Activated naive CD4-positive, alpha-beta T cell treated with Interleukin-2 at 50 U/mL for 16 hours (primary cell): ENCODE results near the gene RCVRN.

Experiments
- DNase-seq: peaks from one replicate; pipeline ENCODE4 v3.0.0-alpha.2; 2020

Gene RCVRN

GRCh38 chr17:9894231-9894630, 10.8 kb downstream of the RCVRN start:
- DNase-seq: no peak

DNA sequence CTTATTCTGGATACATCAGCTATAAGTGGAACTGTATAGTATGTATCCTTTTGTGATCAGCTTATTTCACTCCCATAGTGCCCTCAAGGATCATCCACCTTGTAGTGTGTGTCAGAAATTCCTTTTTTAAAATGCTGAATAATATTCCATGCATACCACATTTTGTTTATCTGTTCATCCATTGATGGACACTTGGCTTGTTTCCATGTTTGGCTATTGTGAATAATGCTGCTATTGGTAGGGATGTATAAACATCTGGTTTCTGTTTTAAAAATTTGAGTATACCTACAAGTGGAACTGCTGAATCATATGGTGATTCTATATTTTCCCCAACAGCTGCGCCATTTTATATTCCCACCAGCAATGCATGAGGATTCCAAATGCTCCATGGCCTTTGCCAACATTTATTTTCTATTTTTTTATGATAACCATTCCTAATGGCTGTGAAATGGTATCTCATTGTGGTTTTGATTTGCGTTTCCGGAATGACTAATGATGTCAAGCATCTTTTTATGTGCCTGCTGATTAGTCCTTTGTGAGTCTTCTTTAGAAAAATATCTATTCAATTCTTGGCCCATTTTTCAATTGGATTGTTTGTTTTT, 11.6 kb downstream of the RCVRN start:
- no peak for DNase-seq

GRCh38 chr17:9890124-9890523, 14.9 kb downstream of the RCVRN start:
- no peak for DNase-seq

DNA sequence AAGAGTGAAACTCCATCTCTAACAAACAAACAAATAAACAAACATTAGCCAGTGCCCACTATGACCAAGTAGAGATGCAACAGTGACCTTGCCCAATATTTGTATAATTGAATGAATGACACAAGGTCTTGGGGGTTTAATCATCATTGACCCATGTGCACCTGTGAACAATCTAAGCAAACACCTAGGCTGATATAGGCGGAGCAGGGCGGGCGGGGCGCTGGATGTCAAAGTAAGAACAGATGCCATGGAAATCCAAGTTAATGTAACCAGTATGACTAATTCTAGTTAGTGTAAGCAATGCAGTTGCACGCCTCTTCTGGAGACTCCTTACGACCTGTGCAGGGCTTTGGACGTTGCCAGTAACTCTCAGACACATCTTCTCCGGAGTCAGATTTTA, 17.6 kb downstream of the RCVRN start:
- DNase-seq: no peak

DNA sequence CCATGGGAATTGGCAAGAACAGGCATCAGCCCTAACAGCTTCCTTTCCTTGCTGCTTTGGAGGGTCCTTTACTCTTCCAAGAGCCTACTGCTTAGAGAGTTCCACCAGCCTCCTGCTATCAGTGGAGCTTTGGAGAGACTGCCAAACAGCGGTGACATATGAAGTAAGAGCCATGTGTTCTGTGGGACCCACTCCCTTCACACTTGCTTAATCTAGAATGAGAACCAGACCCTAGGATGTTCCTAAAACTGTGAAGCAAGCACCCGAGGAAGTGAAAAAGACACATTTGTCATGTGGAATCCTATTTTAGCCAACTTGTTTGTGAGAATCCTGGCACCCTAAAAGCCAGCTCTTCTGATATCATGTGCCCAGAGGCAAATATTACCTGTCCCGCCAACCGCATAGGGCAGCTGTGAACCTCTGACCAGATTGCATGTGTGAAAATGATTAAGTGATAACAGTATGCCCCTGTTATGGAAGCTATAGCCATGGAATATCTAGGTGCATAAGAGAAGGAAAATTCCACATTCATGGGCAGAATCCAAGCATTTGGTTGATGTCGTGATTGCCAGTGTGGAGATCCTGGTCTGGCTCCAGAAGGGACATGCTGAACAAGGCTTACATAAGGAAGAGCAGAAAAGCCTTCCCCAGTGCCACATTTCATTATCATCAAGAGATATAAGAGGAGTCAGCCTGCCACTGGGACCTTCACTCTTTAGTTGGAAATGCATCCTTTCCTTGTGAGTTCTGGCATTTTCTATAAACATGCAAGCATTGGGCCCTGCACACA, 18.7 kb downstream of the RCVRN start:
- DNase-seq: no peak

DNA sequence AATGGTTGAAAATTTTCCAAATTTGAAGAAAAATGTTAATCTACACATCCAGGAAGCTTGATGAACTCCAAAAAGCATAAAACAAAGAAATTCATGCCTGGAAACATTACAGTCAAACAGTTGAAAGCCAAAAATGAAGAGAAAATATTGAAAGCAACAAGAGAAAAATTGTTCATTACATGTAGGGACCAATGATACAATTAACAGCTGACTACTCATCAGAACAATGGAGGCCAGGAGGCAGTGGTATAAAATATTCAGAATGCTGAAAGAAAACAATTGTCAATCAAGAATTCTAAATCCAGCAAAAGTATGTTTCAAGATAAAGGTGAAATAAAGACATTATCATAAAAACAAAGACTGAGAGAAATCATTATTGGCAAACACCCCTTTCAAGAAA, 21.6 kb downstream of the RCVRN start:
- DNase-seq: no peak

GRCh38 chr17:9880582-9880999, 24.5 kb downstream of the RCVRN start:
- DNase-seq: no peak

- no peak for DNase-seq
These were observed 26.1 kb downstream of the RCVRN start for GRCh38 chr17:9878786-9879525.

GRCh38 chr17:9878356-9878755, 26.7 kb downstream of the RCVRN start:
- no peak for DNase-seq

GRCh38 chr17:9875441-9875840, 29.6 kb downstream of the RCVRN start:
- no peak for DNase-seq

GRCh38 chr17:9874722-9875121, 30.3 kb downstream of the RCVRN start:
- no peak for DNase-seq

DNA sequence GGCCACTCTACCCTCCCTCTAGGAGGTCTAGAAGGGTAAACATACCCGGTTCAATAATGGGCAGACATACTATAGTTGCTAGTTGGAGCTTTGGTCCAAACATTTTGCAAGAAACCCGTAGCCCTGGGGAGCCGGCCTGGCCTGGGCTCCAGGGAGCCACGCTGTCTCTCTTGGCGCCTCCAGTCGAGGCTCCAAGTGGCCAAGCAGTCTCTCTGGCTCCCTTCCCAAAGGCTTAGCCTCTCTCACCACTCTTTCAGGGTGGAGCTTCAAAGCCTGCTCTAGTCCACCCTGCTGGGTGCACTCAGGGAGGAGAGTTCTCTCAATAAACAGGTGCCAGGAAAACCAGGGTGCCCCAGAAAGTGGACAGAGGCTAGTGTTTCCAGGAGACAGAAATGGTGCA, 32.2 kb downstream of the RCVRN start:
- no peak for DNase-seq

- DNase-seq: no peak
These were observed 36.5 kb downstream of the RCVRN start for GRCh38 chr17:9868552-9868951.

- no peak for DNase-seq
These were observed 39.5 kb downstream of the RCVRN start for GRCh38 chr17:9865586-9865985.

- DNase-seq: no peak
These were observed 42.1 kb downstream of the RCVRN start for GRCh38 chr17:9862949-9863348.

GRCh38 chr17:9862220-9862619, 42.9 kb downstream of the RCVRN start:
- no peak for DNase-seq

DNA sequence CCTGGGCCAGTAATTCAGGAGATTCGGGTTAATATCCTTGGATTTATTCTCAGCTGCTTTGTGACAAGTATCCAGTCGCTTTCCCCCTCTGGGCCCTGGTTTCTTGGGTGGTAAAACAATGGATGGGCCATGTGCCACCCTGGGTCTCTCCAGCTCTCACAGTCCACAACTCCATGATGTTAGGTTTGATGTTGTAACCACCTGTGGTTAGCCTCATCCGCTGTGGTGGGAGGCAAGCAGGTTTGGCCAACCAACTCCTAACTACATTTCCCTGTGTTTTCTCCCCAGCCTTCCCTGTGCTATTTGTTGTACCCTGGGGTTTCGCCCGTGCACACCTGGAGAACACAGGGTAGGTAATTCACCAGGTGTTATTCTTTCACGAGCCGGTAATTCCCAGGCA, 44.2 kb downstream of the RCVRN start:
- DNase-seq: no peak

DNA sequence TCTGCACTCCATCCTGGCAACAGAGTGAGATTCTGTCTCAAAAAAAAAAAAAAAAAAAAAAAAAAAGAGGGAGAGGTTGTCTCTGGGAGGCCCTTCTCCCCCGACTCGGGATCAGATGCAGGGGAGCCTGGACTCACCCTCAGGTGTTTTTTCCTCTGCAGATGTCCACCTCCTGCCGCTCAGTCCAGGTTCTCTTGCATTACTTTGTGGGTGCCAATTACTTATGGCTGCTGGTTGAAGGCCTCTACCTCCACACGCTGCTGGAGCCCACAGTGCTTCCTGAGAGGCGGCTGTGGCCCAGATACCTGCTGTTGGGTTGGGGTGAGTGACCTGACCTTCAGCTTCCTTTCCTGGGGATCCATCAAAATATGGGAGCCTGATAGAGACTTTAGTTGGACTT, 45.3 kb downstream of the RCVRN start:
- DNase-seq: no peak

- no peak for DNase-seq
These were observed 50.0 kb downstream of the RCVRN start for GRCh38 chr17:9855036-9855435.

DNA sequence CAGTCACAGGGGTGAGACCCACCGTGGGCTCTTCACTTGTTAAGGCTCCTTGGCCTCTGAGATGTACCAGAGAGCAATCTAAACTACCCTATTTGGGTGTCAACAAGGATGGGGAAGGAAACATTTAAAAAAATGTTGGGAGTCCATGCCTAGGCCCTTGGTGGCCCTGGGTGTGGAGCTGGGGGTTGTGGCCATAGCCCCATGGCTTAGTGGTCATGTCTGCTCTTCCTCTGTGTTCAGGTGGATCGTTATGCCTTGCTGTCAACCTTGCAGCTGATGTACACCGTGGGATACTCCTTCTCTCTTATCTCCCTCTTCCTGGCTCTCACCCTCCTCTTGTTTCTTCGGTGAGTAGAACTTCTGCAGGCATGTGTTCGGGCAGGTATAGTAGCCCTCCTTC, 50.8 kb downstream of the RCVRN start:
- no peak for DNase-seq

DNA sequence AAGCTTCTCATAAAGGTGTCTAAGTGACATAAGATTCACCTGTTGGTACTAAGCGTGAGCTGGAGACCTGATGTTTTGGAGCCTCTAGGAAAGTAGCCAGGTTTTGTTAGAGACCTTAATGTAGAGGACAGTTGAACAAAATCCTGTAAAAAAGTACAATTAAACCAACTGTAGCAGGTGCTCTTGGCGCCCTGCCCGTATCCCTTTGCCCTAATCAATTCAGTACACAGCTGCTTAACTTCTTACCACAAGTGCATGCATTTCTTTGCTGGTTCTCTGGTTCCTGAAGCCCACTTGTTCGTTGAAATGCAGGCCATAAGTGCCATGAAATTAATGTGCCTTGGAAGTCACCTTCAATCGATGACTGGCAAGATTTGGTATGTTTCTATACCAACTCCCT, 54.9 kb downstream of the RCVRN start:
- no peak for DNase-seq
